Neural cell (in vitro differentiated cells): ENCODE data around the gene CHN1.

ENCODE experiments used
- EP300 ChIP-seq: fragments of 450-650 bp; conservative IDR thresholded peaks from 2 replicates; pipeline ENCODE4 v1.6.1; 2014; ENCODE audit warnings: antibody characterized with exemption, mild to moderate bottlenecking, moderate library complexity; ENCODE audit not compliant: poor library complexity, severe bottlenecking
- EZH2 ChIP-seq: fragments of 200-600, 300-800 bp; shearing (Covaris generic), sonication (generic); IDR thresholded peaks from 2 replicates; pipeline ENCODE4 v1.6.1; 2014; ENCODE audit warnings: antibody characterized with exemption, low read length, borderline replicate concordance, mild to moderate bottlenecking; ENCODE audit not compliant: insufficient read depth, poor library complexity, severe bottlenecking
- POLR2AphosphoS5 ChIP-seq: IDR thresholded peaks from 2 replicates; pipeline ENCODE4 v1.6.1; 2012
- RAD21 ChIP-seq: fragments of 450-650 bp; conservative IDR thresholded peaks from 2 replicates; pipeline ENCODE4 v1.6.1; 2014; ENCODE audit warnings: antibody characterized with exemption, mild to moderate bottlenecking, moderate library complexity
- TF ChIP-seq, protein P1 (sequence below): fragments of 450-650 bp; IDR thresholded peaks from 2 replicates; pipeline ENCODE4 v1.5.1; 2014; ENCODE audit warnings: antibody characterized with exemption, mild to moderate bottlenecking, moderate library complexity; ENCODE audit not compliant: poor library complexity, severe bottlenecking

- TF ChIP-seq, protein P1, sequence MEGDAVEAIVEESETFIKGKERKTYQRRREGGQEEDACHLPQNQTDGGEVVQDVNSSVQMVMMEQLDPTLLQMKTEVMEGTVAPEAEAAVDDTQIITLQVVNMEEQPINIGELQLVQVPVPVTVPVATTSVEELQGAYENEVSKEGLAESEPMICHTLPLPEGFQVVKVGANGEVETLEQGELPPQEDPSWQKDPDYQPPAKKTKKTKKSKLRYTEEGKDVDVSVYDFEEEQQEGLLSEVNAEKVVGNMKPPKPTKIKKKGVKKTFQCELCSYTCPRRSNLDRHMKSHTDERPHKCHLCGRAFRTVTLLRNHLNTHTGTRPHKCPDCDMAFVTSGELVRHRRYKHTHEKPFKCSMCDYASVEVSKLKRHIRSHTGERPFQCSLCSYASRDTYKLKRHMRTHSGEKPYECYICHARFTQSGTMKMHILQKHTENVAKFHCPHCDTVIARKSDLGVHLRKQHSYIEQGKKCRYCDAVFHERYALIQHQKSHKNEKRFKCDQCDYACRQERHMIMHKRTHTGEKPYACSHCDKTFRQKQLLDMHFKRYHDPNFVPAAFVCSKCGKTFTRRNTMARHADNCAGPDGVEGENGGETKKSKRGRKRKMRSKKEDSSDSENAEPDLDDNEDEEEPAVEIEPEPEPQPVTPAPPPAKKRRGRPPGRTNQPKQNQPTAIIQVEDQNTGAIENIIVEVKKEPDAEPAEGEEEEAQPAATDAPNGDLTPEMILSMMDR, result no peak
- TF ChIP-seq EZH2 (no peak), EP300 (no peak), RAD21 (no peak), POLR2AphosphoS5 (no peak)
Observed at GRCh38 chr2:174789001-174789400, 216.2 kb downstream of the CHN1 start.
